GM18909 (cell line): ENCODE results near the gene TRMT44.
"Not testable (repeated sequence)": the region's sequence is repeated elsewhere in the genome, so short reads cannot be mapped to it uniquely, and the experiment has no call there.

ENCODE experiments used
- ATAC-seq: cut with Tn5 transposase; IDR thresholded peaks from one replicate; pipeline ENCODE4 v1.9.1; 2021; ENCODE audit warnings: mild to moderate bottlenecking; ENCODE audit not compliant: unreplicated experiment, poor library complexity

TRMT44 gene

GRCh38 chr4:8406887-8407286 is 33.7 kb upstream of the TRMT44 start:
- ATAC-seq, result not testable (repeated sequence)

DNA sequence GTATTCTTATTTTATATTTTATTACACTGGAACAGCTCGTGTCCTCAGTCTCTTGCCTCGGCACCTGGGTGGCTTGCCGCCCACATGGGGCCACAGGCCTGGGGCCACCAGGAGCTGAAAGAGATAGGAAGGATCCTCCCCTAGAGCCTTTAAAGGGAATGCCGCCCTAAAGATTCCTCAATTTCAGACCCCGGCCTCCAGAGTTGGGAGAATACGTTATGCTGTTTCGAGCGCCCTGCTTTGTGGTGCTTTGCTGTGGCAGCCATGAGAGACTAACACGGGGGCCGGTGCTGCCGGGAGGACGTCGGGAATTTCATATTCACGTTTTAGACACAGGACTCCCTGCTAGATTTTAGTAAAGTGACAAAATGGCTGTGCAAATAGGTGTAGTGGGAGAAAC is 33.3 kb upstream of the TRMT44 start:
- ATAC-seq, result no peak

DNA sequence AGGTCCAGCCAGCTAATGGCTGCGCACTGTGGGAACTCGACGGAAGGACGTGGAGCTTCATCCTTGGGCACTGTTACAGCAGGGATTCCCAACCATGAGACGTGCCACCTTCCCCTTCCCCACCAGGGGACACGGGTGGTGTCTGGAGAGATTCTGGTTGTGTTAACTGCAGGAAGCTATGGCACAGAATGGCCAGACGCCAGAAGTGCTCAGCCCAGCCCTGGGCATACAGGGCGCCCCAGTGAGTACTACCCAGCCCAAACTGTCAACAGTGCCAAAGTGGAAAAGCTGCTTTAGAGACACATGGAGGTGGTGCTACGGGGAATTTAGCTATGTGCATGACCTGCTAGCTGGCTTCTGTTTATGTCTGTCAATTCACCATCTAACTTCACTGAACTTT is 32.8 kb upstream of the TRMT44 start:
- ATAC-seq, result no peak

DNA sequence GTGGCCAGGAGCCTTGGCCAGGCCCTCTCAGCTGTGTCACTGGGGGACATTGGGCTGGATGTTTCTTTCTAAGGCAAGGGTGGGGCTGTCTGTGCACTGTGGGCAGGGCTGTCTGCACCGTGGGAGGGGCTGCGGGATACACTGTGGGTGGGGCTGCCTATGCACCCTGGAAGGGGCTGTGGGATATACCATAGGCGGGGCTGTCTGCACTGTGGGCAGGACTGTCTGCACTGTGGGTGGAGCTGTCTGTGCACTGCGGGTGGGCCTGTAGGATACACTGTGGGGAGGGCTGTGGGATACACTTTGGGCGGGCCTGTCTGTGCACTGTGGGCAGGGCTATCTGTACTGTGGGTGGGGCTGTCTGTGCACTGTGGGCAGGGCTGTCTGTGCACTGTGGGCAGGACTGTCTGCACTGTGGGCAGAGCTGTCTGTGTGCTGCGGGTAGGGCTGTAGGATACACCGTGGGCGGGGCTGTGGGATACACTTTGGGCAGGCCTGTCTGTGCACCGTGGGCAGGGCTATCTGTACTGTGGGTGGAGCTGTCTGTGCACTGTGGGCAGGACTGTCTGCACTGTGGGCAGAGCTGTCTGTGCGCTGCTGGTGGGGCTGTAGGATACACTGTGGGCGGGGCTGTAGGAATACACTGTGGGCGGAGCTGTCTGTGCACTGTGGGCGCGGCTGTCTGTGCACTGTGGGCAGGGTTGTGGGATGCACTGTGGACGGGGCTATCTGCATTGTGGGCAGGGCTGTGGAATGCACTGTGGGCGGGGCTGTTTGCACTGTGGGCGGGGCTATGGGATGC is 31.1 kb upstream of the TRMT44 start:
- no peak for ATAC-seq

- ATAC-seq, result no peak
These were observed 30.4 kb upstream of the TRMT44 start for GRCh38 chr4:8410066-8410625.

GRCh38 chr4:8410641-8411271 is 29.8 kb upstream of the TRMT44 start:
- no peak for ATAC-seq

DNA sequence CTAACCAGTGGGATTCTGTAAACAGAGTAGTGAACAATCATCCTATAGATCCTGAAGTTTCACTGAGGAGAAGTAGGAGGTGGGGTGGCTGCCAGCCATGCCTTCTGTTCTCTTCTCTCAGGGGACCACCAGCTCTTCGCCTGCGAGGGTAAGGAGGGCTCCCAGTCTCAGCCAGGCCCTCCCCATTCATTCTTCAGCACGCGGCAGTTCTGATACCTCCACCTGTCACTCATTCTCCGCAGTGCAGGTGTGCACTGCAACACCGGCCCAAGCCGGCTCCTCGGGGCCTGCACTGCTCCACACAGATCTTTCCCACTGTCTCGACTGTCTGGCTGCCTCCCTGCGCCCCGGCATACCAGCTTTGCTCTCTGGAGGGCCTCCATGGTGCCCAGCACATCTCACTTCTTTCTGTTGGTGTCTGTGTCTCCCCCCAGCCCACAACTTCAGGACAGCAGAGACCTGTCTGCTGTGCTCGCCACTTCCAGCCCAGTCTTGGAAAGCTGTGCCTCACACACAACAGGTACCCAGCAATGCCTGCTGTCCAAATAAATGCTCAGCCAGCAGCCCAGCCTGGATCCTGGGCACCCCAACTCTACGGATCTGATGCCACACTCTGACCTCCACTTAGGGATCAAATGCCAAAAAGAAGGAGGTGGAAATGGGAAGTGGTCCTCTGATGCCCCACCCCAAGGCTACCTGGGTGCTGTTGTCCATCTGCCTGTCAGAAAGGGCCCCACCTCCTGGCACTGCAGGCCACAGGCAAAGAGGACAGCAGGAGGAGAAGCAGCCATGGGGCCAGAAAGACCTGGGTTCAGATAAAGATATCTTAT is 29.0 kb upstream of the TRMT44 start:
- no peak for ATAC-seq

- ATAC-seq, result no peak
These were observed 28.3 kb upstream of the TRMT44 start for GRCh38 chr4:8412288-8412687.

DNA sequence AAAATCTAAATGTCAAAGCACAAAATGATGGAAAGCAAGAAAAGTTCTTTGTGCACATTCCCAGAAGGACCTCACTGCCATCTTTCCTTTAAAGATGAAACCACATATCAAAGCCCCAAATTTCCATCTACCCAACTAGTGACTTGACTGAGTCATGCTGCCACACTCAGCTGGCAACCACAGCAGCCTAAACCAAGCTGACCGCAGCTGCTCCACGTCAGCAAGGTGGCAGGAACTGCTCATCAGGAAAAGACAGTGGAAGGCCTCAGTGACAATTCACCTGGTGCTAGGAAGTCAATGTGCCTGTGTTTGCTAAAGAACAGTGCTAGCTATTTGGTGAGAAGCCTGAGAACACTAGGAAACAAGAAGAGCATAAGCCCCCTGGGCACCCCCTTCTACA is 26.2 kb upstream of the TRMT44 start:
- no peak for ATAC-seq

- no peak for ATAC-seq
These were observed 23.4 kb upstream of the TRMT44 start for GRCh38 chr4:8417071-8417614.

DNA sequence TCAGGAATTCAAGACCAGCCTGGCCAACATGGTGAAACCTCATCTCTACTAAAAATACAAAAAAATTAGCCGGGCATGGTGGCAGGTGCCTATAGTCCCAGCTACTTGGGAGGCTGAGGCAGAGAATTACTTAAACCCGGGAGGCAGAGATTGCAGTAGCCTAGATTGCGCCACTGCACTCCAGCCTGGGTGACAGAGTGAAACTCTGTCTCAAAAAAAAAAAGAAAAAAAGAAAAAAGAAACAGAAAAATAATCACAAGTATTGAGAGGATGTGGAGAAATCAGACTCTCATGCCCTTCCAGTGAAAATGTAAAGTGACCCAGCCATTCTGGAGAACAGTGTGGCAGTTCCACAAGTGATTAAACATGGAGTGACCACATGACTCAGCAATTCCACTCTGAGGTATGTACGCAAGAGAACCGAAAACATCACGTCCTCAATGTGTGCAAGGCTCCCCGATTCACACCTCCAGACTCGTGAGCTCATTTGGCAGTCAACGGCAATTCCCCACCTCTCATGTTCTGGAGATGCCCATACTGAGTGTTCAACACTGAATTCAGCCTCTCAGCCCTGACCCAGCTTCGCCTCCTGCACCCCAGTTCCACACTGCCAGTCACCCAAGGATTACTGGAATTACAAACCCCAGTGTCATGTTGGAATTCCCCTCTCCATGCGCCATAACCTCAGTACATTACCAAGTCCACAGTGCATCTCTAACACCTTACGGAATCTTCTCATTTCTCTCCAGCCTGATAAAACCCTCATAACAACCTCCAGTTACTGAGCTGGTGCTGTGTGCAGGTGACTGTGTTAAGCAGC is 21.1 kb upstream of the TRMT44 start:
- no peak for ATAC-seq

DNA sequence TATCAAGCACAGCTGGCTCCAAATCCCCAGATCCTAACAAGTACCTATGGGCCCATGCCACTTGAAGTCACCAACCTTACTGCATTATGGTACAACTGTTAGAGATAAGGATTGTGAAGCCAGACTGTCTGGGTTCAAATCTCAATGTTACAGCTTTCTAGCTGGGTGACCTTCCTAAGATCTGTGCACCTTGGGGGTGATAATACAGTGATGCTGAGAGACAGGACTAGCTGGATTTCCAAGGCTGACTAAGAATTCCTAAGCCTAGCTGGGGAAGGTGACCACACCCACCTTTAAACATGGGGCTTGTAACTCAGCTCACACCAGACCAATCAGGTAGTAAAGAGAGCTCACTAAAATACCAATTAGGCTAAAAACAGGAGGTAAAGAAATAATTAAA is 20.4 kb upstream of the TRMT44 start:
- not testable (repeated sequence) for ATAC-seq

GRCh38 chr4:8422327-8422726 is 18.2 kb upstream of the TRMT44 start:
- ATAC-seq, result no peak

GRCh38 chr4:8422786-8423185 is 17.8 kb upstream of the TRMT44 start:
- no peak for ATAC-seq

- no peak for ATAC-seq
These were observed 13.3 kb upstream of the TRMT44 start for GRCh38 chr4:8427262-8427661.

DNA sequence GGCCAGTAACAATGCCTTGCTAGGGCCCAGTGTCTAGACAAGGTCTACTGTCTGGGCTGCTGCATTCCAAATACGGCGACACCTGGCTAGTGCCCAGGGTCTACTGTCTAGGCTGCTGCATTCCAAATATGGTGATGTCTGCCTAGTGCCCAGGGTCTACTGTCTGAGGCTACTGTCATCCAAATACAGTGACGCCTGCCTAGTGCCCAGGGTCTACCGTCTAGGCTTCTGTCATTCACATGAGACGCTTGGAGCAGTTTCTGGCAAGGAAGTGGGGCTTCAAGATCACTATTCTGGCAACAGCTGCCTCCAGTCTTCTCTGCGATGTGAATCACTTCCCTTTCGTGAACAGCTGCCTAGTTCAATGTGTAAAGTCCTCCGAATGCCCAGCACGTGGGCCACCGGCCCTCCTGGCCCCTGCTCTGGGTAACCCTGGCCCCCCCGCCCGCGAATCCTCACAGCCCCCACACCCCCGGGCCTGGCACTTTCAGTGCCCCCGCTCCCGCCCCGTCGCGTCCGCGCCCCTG is 12.8 kb upstream of the TRMT44 start:
- ATAC-seq, result peak; percentile 58

DNA sequence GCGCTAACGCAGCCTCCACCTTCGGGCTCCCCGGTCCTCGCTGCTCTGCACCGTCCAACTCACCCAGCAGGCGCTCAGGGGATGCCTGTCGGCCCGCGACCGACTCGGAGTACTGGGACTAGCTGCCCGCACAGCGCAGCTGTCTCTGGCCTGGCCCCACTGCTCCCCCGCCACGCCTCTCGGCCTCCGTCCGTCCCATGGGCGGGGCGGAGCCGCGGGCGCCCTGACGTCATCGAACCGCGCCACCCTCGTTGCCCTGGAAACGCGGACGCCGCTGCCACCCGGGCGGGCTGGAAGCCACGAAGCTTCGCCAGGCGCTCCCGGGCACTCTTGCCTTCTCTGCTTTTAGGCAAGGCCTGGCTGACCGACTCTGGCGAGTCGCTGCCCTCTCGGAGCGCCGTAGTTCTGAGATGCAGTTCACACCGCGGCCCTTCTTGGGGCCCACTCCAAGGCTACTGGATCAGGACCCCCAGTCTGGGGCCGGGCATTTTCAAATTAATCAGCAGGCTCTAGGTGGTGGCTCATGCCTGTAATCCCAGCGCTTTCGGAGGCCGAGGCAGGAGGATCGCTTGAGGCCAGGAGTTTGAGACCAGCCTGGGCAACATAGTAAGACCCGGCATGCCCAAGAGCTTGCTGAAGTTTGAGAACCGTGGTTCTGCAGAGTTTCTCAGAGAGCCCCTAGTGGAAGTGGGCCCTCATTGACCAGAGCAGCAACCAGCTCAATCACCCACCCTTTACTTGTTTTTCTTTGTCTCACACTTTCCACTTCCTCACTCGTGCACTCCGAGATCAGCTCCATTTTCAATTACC is 12.1 kb upstream of the TRMT44 start:
- ATAC-seq, result peak; percentile 95

- no peak for ATAC-seq
These were observed 9.0 kb upstream of the TRMT44 start for GRCh38 chr4:8431553-8431952.

GRCh38 chr4:8433136-8433535 is 7.4 kb upstream of the TRMT44 start:
- no peak for ATAC-seq
